HS-27A (cell line): ENCODE results near the gene CD96.
A peak's percentile ranks its signal among the peaks of the same experiment; 100 is the strongest.
"Not testable (repeated sequence)": the region's sequence is repeated elsewhere in the genome, so short reads cannot be mapped to it uniquely, and the experiment has no call there.

Experiments
- DNase-seq: peaks from one replicate; pipeline ENCODE4 v3.0.0-alpha.2; 2012; ENCODE audit warnings: low read depth, missing footprints

CD96 gene, protein sequence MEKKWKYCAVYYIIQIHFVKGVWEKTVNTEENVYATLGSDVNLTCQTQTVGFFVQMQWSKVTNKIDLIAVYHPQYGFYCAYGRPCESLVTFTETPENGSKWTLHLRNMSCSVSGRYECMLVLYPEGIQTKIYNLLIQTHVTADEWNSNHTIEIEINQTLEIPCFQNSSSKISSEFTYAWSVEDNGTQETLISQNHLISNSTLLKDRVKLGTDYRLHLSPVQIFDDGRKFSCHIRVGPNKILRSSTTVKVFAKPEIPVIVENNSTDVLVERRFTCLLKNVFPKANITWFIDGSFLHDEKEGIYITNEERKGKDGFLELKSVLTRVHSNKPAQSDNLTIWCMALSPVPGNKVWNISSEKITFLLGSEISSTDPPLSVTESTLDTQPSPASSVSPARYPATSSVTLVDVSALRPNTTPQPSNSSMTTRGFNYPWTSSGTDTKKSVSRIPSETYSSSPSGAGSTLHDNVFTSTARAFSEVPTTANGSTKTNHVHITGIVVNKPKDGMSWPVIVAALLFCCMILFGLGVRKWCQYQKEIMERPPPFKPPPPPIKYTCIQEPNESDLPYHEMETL

DNA sequence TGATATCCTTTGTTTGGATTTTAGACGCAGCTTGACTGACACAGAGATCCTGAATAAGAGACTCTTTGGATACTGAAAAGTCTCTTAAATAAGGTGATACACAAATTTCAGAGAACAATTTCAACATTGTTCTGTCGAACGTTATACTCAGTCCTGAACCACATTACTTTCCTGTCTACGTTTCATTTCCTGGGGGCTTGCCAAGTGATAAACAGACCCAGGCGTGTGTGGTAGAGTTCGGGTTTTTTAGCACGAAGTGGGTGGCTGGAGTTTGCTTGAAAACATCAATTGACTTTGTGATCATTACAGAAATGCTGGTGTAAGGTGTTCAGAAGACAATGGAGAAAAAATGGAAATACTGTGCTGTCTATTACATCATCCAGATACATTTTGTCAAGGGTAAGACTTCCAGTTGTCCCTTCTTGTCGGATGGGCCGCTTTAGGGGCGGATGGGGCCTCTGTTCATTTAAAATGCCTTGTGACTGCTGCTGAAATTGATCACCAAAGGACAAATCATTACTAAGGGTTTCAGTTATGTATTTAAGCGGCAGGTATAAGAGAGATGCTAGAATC is at the start of gene CD96:
CD96 (plus strand) TSS at position 287 of the 573 bp plus-strand sequence; CDS start at position 339, 52 bp downstream.
- DNase-seq: no peak

DNA sequence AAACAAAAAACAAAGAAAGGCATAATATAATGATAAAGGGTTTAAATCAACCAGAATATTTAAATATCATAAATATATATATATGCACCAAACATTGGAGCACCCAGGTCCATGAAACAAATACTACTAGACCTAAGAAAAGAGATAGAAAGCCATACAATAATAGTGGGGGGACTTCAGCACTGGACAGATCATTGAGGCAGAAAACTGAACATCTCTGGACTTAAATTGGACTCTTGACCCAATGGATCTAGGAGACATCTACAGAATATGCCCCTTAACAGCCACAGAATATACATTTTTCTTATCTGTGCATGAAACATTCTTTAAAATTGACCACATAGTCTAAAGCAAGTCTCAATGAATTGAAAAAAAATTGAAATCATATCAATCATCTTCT is 48.7 kb upstream of the CD96 start:
- no peak for DNase-seq

DNA sequence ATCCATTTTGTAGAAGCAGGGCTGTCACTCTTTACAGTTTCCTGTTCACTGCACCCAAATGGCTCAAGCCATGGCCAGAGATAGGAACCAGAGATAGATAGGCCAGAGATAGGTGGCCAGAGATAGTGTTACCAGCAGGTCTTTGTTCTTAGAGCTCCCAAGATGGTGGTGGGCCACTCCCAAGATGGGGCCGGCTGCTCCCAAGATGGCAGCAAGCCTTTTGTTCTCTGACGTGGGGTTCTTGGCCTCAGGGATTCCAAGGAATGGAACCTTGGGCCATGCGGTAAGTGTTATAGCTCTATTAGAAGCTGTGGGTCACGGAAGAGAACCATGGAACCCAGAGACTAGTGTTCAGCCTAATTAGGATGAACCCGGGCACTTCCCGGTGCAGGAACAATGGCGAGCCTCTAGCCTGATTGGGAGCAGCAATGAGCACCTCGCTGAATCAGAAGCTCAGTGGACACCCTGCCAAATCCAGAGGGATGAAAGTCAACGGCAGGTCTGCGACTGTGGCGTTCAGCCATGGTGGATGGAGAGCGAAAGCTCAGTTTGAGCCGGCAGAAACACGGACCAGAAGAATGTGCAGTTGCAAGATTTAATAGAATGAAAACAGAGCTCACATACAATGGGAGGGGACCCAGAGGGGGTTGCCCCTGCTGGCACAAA is 45.0 kb upstream of the CD96 start:
- no peak for DNase-seq

DNA sequence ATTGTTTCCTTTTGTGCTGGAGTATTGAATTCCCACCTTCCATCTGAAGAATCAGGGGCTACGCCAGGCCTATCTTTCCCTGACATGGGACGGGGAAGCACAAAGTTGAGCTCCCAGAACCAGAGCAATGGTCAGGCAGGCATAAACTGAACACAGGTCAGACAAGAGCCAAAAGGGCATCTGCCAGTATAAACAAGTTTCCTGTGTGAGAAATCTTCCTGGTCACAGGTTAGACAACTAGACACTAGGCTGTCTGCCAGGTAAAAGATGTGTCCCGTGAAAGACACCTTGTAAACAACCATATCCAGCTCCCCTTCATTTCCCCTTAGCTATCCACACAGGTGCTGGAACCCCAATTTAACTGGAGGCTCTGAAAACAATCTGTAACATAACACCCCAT is 44.0 kb upstream of the CD96 start:
- no peak for DNase-seq

DNA sequence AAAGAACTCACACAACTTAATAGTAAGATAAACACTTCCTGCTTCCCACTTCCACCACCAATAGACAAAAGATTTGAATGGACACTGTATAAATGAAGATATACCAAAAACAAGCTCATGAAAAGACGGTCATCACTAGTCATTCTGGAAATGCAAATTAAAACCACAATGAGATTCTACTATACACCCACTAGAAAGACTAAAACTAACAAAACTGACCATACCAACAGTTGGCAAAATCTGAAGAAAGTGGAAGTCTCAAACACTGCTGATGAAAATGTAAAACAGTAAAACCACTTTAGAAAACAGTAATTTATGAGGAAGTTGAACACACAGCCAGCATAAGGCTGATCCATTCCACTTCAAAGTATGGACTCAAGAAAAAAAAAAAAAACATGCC is 35.6 kb upstream of the CD96 start:
- no peak for DNase-seq

DNA sequence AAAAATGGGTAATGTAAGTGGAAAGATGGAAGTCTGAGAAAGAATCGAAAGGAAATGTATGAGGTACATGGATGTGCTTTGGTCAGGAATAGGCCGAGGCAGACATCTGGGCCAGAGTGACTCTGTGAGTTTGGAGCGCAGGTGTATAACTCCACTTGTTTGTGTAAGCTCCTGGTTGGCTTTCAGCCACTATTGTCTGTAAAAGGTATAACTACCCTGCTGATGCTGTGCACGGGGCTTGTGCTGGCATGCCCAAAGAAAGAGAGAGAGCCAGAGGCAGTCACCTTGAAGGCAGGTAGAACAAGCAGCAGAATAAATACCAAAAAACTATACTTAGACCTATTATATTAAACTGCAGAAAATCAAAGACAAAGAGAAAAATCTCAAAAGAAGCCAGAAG is 32.7 kb upstream of the CD96 start:
- DNase-seq: no peak

DNA sequence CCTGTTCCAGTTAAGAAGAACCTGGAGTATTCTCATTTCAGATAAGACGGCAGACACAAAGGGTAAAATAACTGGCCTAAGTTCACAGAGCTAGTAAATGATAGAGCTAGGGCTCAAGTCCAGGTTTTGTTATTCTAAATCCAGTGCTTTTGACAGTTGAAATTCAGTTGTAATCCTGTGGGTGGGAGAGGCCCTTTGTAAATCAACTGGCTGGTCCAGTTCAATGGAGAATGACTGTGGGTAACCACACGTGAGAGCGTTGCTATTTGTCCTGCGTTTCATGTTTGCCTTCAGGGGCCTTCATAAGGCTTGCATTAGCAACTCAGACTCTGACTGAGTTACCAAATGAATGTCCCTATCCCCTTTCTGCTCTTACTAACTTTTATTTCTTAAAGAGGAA is 24.2 kb upstream of the CD96 start:
- DNase-seq: no peak

DNA sequence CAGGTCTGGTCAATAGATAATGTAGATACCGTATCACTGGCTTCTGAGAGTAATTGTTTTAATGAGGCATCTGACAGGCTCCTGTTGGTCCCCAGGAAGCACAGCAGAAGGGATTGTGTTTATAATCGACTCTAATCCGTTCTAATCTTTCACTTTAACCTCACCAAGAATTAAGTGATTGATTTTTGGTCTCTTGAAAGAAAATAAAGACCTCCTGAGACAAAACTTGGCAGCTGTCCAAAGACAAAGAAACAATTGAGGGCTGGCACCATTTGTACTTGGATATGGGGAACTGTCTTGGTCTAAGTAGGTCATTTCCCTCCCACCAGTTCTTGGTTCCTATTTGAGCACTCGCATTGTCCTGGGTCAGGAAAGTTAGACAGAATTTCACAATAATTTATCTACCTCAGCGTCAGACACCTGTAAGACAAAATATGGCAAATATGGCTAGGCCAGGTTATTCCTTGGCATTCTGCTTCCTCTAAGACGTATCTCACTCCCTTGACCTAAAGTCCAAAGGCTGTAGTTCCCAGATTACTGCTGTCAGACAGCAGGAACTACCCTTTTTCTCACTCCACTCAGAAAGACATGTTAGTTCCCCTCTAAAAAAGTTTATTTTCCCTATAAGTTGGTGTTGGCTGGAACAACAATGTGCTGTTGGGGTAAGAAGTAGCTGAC is 22.7 kb upstream of the CD96 start:
- no peak for DNase-seq

DNA sequence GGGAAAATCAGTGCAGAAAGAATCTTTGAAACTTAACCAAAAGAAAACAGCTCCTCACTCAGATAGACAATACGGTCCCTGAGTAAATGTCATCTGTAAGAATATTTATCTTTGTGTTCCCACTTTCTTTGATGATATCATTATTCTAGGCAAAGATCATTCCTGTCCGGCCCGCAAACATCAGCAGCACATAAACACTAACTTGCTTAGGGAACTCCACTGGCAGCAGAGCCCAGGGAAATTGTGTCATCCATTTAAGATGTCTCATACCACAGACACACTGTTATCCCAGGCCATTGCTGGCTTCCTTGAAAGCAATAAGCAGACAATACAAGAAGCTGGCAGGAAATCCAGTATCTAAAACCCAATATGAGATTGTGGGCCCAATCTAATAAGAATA is 20.1 kb upstream of the CD96 start:
- no peak for DNase-seq

DNA sequence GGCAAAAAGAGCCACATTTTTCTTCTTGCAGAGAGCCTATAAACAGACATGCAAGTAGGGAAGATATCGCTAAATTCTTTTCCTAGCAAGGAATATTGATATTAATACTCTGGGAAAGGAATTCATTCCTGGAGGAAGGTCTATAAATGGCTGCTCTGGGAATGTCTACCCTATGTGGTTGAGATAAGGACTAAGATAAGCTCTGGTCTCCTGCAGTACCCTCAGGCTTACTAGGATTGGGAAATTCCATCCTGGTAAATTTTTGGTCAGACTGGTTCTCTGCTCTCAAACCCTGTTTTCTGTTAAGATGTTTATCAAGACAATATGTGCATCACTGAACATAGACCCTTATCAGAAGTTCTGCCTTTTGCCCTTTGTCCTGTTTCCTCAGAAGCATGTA is 17.5 kb upstream of the CD96 start:
- DNase-seq: not testable (repeated sequence)

DNA sequence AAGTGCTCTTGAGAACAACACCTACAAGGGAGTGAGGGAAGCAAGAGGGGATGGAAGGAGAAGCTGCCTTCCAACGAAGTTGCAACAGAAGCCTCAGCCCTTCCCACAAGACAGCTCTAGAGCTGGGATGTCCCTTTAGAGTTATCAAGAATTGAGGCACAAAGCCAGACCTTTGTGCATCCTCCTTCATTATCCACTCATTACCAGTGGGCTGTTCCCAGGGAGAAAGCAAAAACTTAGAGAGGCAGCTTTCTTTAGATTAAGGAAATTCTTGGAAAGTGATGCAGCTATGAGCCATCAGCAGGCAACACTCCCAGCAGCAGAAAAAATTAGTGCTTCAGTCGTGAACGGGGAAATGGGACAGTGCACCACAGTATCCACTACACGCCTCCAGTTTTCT is 10.6 kb upstream of the CD96 start:
- DNase-seq: peak; percentile 27

DNA sequence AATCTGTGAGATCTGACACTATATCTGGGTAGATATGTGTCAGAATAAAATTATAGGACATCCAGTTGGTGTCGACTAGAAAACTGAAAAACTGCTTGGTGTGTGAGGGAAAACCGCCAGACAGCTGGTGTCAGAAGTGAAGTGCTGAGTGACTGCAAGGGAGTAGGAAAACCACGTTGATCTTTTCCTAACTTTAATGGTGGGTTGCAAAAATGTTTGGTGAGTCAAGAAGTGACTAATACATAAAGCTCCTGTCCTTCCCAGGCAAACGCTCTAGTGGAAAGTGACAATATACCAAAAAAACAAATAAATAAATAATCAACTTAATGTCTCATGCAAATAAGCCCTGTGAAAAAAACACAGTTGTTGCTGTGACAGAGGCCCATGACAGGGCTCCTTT is 7.3 kb upstream of the CD96 start:
- peak; percentile 56 for DNase-seq

DNA sequence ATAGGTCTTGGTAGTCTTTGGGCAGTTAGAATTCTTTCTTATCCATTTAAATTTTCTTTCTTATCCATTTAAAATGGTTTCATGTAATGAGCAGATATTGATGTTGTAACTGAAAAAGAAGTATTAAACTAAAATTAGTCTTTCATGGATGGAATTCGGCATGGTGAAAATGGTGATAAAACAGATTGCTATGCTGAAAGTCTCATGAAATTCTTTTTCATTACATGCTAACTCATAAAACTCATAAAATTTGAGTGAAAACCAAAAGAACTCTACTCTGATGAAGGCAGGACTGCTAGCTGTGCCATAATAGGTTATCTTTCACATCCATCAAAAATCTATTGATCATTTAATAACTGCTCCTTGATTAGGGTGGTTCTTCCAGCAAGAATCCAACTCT is 3.9 kb upstream of the CD96 start:
- no peak for DNase-seq

DNA sequence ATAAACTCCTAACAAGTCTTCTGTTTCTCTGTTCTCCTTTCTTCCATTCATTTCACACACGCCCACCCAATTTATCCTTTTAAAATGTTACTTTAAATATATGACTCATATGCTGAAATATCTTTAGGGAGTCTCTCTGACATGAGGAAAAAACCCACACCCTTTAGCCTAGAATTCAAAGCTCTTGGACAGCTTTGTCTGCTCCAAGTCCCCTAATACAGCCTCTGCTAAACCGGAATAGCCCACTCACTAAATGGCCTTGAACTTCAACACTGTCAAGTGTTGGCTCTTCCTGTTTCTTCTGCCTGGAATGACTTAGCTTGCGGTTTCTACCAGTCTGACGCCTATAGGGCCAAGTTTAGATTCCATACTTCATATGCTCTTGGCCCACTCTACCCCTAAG is 3.3 kb upstream of the CD96 start:
- DNase-seq: peak; percentile 55

DNA sequence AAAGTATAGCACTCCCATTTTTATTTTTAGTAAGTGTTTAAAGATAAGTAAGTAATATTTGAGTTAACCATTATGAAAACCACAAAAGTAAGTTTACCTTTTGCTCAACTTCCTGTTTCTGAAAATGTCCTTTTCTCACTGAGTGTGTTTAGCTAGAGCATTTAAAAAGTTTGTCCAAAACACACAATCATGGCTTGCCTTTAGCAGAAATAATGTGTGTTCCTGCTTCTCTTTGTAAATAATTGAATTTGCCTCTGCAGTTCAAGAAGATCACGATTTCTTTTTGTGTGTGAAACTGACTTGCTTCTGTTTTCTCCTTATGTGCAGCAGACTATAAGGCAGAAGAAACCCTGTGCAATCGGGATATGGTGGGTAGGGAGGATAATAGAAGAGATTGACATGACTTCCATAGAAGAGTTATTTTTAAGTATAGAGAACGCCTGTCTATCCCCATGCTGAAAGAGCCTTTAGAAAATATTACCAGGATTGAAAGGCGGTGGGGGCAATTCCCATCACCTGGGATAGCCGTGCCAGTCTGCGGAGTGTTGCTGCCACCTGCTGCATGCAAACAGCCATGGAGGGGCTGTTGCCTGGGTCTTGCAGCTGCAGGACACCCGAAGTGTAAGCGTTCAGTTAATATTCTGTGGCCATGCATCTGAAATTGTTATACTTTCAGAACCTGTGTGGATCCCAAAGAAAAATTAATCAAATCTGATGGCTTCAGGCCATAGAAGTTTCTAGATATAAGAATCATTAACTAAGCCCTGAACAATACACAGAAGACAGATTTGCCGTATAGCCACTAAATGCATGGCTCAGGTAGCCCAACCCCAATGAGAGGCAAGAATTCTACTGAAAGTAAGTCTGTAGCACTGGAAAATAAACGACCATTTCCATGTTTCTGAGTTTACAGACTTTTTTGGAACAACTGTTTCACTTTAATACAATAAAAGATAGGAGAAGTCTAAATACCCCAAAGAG is 2.4 kb upstream of the CD96 start:
- DNase-seq: peak; percentile 49

DNA sequence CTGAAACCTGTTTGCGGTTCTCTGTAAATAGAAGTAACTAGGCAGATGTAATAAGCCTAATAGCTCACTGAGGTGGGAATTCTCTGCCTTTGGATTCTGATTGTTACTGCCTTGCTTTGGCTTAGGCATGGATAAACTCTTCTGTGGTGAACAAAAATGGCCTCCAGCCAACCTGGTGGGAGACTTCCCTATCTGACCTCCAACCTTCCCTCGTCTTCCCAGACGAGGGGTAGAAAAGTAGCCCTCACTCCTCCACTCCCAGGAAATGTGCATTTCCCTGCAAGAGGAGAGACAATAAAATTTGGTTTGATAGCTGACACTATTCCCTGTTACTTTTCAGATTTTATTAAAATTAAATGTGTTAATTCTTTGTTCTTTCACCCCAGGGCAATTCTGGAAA is 606 bp upstream of the CD96 start:
- DNase-seq: no peak

DNA sequence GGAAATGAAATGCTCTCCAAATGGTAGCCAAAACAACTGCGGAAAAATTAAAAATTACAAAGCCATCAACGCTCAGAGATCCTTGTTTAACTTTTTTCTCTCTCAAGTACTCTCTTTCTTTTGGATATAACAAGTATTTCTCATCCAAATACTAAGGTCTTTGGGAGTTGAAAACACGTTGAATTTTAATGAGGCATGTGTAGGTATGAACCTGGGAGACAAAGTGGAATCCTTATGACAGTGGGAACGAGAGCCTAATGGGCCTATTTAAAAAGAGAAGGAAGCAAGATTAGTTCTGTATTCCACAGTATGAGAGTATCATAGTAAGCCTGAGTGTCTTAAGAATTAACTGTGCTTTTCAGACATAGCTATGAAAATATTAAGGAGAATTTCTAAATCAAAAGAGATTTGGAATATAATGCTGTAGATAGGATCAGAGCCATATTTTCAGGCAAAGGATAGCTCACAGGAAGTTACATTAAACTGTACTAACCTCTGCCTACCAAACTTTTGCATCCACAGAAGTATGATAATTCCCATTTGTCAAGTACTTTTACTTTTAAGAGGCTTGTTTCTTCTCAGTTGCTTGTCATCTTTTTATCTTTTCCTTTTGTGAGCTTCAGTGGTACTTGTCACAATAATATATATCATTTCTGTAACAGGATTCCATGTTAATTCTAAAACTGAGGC is 759 bp downstream of the CD96 start:
- DNase-seq: no peak

DNA sequence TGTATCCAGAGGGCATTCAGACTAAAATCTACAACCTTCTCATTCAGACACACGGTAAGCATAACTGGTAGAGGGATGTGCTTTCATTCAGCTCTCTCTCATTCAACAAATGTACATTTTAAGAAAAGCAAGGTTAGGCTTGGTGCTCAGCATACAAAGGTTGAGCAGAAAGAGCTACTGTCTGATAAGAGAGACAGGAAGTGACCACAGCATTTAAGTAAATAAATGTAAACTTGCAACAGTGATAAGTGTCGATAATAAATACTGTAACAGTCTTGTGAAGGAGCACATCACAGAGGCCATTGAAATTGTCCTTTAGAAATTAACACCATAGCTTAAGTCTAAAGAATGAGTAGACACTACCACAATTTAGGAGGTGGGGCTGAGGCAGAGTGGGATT is 3.4 kb downstream of the CD96 start:
- no peak for DNase-seq

DNA sequence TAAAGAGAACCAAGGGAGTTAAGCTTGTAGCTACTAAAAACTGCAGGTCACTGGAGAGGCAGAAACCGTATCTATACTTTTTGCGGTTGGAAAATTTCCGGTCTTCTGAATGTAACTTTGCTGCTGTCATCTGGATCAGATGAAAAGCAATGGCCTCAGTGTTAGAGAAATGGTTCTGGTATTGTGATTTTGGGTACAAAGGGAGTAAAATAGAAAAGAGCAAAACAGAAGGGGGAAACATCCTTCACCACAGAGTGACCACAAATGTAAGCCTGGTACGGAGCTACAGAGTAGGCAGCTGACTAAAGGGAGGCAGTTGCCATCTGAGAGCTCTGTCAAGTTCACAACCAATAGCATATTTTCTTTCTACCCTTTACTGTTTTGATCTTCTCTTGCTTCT is 5.6 kb downstream of the CD96 start:
- no peak for DNase-seq

DNA sequence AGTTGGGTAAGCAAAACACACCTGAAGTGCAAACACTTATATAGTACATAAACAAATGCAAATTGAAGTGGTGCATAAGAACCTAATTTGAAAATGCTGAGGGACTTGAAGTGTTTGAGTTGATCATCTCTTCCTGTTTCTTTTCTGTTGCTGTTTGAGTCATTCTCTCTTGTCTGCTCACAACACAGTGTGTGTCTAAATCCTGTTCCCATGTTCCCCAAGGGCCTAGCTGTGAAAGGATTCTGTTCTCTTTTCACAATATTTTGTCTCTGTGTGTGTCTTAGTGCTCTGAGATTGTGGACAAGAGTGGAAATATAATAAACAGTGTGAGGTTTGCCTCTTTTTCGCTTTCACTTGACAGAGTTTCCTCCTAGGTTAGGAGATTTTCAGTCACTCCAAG is 6.1 kb downstream of the CD96 start:
- no peak for DNase-seq

DNA sequence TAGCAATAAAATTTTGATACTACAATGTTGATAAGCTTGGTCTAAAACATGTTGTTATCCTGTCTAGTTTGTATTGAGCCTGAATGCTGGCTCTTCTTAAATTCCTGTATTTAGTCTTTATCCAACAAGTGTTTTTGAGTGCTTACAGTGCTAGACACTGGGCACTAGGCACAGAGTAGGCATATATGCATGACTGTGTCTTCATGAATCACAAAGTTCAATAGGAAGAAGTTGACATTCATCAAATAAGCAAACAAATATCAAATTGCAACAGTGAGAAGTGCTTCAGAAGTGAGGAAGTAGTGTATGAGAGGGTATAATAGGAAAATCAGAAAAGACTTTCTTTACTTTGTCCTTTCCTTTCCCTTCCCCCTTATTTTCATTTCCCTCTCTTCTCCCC is 6.8 kb downstream of the CD96 start:
- DNase-seq: no peak
